ENCODE measurements around the gene PPFIBP2.

Gene PPFIBP2

GRCh38 chr11:7532405-7533145 lies 18.8 kb downstream of the PPFIBP2 start:
- POLR2A ChIA-PET: interaction anchor here (0.6 kb wide), 1 partner anchor 11 kb away, joined by 4 read pairs; no protein-coding TSS in a partner anchor

GRCh38 chr11:7533199-7534041 lies 19.6 kb downstream of the PPFIBP2 start:
- no peak for TF ChIP-seq CTCF (IDR thresholded peaks at IDR 0.05; ENCODE audit: control extremely low read depth, extremely low read depth, low read depth, missing control alignments)
- ChIA-PET POLR2A (no interaction called here), CTCF (interaction anchor here (1.0 to 4.1 kb wide), 9 partner anchors 10 to 132 kb away, joined by 3 to 28 read pairs (median 4); partner anchors contain the start of gene PPFIBP2)
- DNase-seq (ENCODE audit: extremely low spot score): no peak

More at GRCh38 chr11:7532405-7533145, 18.8 kb downstream of the PPFIBP2 start:
- DNase-seq (ENCODE audit: extremely low spot score): no peak
- TF ChIP-seq CTCF (IDR thresholded peaks at IDR 0.05; ENCODE audit: control extremely low read depth, extremely low read depth, low read depth, missing control alignments): no peak
- CTCF ChIA-PET: interaction anchor here (1.2 to 4.1 kb wide), 5 partner anchors 10 to 19 kb away, joined by 3 to 28 read pairs (median 24); partner anchors contain the start of gene PPFIBP2

GRCh38 chr11:7534042-7534378 lies 20.2 kb downstream of the PPFIBP2 start:
- CTCF ChIA-PET: interaction anchor here (1.0 to 4.1 kb wide), 9 partner anchors 9 to 131 kb away, joined by 3 to 28 read pairs (median 4); partner anchors contain the start of gene PPFIBP2

GRCh38 chr11:7536100-7536499 lies 22.3 kb downstream of the PPFIBP2 start:
- CTCF ChIA-PET: interaction anchor here (2.8 to 3.0 kb wide), 2 partner anchors 13 to 22 kb away, joined by 20 to 28 read pairs; partner anchors contain the start of gene PPFIBP2
- POLR2A ChIA-PET: no interaction called here
- no peak for DNase-seq (ENCODE audit: extremely low spot score)
- no peak for TF ChIP-seq CTCF (IDR thresholded peaks at IDR 0.05; ENCODE audit: control extremely low read depth, extremely low read depth, low read depth, missing control alignments)

More at GRCh38 chr11:7534042-7534378, 20.2 kb downstream of the PPFIBP2 start:
- no peak for DNase-seq (ENCODE audit: extremely low spot score)
- POLR2A ChIA-PET: no interaction called here
- no peak for TF ChIP-seq CTCF (IDR thresholded peaks at IDR 0.05; ENCODE audit: control extremely low read depth, extremely low read depth, low read depth, missing control alignments)

- POLR2A ChIA-PET: interaction anchor here (0.6 kb wide), 1 partner anchor 137 kb away, joined by 3 read pairs; no protein-coding TSS in a partner anchor
- DNase-seq (ENCODE audit: extremely low spot score): no peak
- TF ChIP-seq CTCF (IDR thresholded peaks at IDR 0.05; ENCODE audit: control extremely low read depth, extremely low read depth, low read depth, missing control alignments): no peak
- CTCF ChIA-PET: interaction anchor here (0.8 to 4.1 kb wide), 6 partner anchors 9 to 49 kb away, joined by 3 to 37 read pairs (median 6); no protein-coding TSS in a partner anchor
Measured at GRCh38 chr11:7537265-7537664, 23.5 kb downstream of the PPFIBP2 start.

GRCh38 chr11:7538031-7538430 lies 24.2 kb downstream of the PPFIBP2 start:
- ChIA-PET CTCF (interaction anchor here (0.8 to 4.1 kb wide), 7 partner anchors 8 to 157 kb away, joined by 3 to 37 read pairs (median 5); no protein-coding TSS in a partner anchor), POLR2A (no interaction called here)
- no peak for TF ChIP-seq CTCF (IDR thresholded peaks at IDR 0.05; ENCODE audit: control extremely low read depth, extremely low read depth, low read depth, missing control alignments)
- no peak for DNase-seq (ENCODE audit: extremely low spot score)
